HG02870 (cell line): ENCODE results near the gene ADGRF3.
A peak's percentile ranks its signal among the peaks of the same experiment; 100 is the strongest.
"Not testable (repeated sequence)": the region's sequence is repeated elsewhere in the genome, so short reads cannot be mapped to it uniquely, and the experiment has no call there.

ENCODE experiments used
- ATAC-seq: cut with Tn5 transposase; IDR thresholded peaks from one replicate; pipeline ENCODE4 v1.9.1; 2021; ENCODE audit warnings: mild to moderate bottlenecking, moderate library complexity; ENCODE audit not compliant: unreplicated experiment

Gene ADGRF3

DNA sequence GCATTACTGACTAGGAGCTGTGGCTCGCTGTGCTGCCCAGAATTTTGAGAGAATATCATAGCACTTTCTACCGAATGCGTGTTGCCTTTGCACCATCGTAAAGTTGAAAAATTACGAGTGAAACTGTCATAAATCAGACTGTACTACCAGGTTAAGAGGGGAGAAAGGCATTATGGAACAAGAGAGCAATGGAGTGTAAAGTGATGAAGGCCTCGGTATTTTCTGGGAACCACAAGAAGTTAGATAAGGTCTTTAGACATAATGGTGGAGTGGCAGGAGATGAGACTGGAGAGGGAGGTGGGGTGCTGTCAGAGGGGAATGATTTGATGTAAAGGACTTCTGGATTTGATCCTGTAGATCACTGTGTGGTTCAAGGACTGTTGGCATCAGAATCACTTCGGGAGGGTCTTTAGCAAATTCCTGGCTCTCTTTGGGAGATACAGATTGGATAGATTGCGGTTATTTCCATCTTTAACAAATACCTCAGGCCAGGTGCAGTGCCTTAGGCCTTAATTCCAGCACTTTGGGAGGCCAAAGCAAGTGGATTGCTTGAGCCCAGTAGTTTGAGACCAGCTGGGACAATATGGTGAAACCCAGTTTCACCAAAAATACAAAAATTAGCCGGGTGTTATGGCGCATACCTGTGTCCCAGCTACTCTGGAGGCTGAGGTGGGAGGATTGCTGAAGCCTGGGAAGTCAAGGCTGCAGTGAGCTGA lies 4.9 kb upstream of the ADGRF3 start:
- no peak for ATAC-seq

DNA sequence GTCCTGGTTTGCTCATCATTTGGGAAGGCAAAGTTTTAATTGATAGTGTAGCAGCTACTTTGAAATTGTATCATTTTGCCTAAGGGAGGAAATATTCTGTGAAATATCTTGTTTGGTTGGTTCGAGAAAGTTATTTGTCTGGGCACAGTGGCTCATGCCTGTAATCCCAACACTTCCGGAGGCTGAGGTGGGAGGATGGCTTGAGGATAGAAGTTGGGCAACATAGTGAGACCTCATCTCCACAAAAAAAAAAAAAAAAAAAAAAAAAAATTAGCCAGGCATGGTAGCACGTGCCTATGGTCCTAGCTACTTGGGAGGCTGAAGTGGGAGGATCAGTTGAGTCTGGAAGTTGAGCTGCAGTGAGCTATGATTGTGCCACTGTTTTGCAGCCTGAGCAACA lies 3.1 kb upstream of the ADGRF3 start:
- ATAC-seq: no peak

DNA sequence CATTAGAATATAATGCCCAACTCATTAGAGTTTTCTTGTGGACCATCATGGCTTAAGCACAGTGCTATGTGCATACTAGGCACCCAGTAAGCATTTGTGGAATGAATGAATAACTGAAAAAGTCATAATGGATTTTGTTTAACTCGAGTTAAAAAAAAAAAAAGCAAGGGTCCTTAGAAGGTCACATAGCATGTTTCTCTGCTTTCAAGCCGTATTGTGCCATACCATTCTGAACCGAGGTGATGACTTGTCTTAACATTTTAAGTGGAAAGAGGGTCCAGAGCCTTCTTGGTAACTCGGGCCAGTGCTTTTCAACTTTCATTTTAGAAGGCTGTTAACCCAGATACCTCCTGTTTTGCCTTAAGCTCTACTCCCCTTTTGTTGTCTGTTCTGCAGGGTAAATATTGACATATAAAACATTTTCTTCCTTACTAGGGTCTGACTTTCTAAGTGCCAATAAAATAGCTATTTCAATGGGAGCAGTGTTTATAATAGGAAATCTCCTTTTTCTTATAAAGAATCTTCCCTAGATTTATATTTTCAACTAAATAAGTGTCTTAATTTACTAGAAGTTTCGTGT lies 787 bp upstream of the ADGRF3 start:
- ATAC-seq: no peak

GRCh38 chr2:26345545-26346453 lies 790 bp downstream of the ADGRF3 start, which contains the start of gene SELENOI:
Gene SELENOI, plus strand, starts transcription at chr2:26346143. Its CDS starts 90 bp downstream, at chr2:26346233.
- ATAC-seq: peak; percentile 97

DNA sequence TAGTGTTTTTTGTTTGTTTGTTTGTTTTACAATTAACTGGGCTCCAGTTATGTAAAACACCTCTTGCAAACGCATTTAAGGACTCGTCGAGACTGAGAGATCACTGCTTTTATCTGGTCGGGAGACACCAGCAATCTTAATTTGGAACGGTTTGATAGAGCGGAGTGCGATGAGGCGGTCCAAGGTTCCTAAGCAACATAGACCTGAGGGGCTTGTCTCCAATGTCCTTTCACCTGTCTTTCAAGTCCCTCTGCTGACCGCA lies 1.4 kb downstream of the ADGRF3 start:
- no peak for ATAC-seq

DNA sequence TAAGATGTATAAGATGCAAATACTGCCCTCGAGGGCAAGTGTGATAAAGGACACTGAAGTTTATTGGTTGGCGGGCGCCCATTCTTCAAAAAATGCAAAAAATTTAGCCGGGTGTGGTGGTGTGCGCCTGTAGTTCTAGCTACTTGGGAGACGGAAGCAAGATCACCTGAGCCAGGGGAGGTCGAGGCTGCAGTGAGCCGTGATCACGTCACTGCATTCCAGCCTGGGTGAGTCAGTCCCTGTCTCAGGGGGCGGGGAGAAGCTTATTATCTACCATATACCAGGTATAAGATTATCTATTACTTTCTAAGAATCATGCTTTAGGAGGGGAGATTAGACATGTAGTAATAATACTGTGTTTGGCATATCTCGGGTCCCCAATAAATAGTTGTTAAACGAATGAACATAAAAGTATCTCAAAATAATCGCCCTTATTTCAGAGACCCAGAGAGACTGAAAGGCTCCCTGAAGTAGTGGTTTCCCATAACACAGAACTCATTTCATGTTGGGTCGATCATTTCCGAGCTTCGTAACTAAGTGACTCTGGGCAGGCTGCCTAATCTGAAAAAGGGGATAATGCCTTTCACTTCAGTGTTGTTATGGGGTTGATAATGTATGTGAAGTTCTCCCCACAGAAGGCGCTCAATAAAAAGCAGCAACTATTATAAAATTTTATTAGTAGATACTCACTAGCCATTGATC lies 1.9 kb downstream of the ADGRF3 start:
- no peak for ATAC-seq

- ATAC-seq: no peak
These were observed 5.8 kb downstream of the ADGRF3 start for GRCh38 chr2:26340831-26341230.

- ATAC-seq: no peak
These were observed 9.3 kb downstream of the ADGRF3 start for GRCh38 chr2:26337298-26337697.

GRCh38 chr2:26336719-26337118 lies 9.9 kb downstream of the ADGRF3 start:
- ATAC-seq: no peak

DNA sequence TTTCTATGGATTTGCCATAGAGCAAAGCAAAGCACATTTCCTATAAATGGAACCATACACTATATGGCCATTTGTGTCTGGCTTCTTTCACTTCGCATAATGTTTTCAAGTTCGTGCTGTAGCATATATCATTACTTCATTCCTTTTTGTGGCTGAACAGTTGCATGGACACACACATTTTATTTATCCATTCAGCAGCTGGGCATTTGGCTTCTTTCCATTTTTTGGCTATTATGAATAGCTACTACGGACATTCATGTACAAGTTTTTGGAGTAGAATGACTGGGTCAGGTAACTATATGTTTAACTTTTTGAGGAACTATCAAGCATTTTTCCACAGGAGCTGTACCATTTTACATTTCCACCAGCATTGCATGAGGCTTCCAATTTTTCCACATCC lies 11.4 kb downstream of the ADGRF3 start:
- ATAC-seq: no peak

DNA sequence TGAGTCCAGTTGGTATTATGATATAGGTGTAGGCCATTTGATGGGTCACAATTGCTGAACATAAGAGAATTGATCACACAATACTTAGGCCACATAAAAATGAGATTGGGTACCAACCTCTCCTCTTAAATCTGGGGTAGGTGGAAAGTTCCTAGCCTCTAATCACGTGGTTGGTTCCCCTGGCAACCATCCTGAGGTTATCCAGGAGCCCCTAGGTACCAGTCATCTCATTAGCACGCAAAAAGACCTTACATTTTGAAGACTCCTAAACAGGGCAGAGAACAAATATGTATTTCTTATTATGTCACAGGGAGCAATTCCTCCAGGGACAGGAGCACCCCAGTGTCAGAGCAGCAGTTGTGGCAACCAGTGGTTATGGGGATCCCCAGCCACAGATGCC lies 13.3 kb downstream of the ADGRF3 start:
- no peak for ATAC-seq

DNA sequence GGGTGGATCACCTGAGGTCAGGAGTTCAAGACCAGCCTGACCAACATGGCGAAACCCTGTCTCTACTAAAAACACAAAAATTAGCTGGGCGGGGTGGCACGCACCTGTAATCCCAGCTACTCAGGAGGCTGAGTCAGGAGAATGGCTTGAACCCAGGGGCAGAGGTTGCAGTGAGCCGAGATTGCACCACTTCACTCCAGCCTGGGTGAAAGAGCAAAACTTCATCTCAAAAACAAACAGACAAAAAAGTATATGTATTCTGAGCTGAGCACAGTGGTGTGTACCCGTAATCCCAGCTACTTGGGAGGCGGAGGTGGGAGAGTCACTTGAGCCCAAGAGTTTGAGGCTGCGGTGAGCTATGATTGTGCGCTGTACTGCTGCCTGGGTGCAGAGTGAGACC lies 15.3 kb downstream of the ADGRF3 start:
- not testable (repeated sequence) for ATAC-seq

- ATAC-seq: no peak
These were observed 16.0 kb downstream of the ADGRF3 start for GRCh38 chr2:26330604-26331003.

DNA sequence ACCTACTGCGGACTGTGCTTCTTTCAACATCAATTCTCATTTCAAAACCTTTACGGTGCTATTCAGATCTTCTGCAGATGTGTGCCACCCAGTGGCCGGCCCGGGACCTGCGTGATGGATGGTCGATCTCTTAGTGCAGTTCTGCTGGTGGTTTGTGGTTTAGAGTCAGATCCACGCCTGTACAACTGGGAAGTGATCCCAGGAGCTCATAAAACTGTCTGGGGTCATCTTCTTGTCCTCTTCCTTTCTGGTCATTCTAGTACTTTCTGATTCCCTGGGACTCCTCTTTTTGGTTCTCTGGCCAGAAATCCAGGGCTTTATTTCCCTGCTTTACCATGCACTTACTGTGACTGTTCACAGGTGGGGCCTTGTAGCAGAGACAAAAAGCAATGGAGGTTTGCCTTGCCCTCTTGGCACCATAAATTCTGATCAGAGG lies 16.5 kb downstream of the ADGRF3 start:
- ATAC-seq: peak; percentile 63

GRCh38 chr2:26329083-26329482 lies 17.5 kb downstream of the ADGRF3 start:
- ATAC-seq: not testable (repeated sequence)

GRCh38 chr2:26327291-26328272 lies 19.0 kb downstream of the ADGRF3 start:
- ATAC-seq: no peak

- no peak for ATAC-seq
These were observed 20.1 kb downstream of the ADGRF3 start for GRCh38 chr2:26326514-26326913.

GRCh38 chr2:26325851-26326250 lies 20.7 kb downstream of the ADGRF3 start:
- no peak for ATAC-seq

- no peak for ATAC-seq
These were observed 21.7 kb downstream of the ADGRF3 start for GRCh38 chr2:26324903-26325302.

DNA sequence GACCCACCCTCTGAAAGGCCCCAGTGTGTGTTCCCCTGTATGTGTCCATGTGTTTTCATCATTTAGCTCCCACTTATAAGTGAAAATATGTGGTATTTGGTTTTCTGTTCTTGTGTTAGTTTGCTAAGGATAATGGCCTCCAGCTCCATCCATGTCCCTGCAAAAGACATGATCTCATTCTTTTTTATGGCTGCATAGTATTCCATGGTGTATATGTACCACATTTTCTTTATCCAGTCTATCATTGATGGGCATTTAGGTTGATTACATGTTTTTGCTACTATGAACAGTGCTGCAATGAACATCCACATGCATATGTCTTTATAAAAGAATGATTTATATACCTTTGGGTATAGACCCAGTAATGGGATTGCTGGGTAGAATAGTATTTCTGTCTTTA lies 22.1 kb downstream of the ADGRF3 start:
- ATAC-seq: not testable (repeated sequence)
